OCI-LY3 (cell line): ENCODE data around the gene RANBP9.

Source experiments
- H2AFZ ChIP-seq: fragments of 200-600, 300-600 bp; shearing (Covaris generic); 2 replicates; pipeline ENCODE4 v1.6.0; 2014; ENCODE audit warnings: antibody characterized with exemption, low read depth, low read length
- H3K27ac ChIP-seq: fragments of 200-600, 300-600 bp; sonication (generic); 2 replicates; pipeline ENCODE4 v1.5.1; 2014; ENCODE audit warnings: mild to moderate bottlenecking, low read length, moderate library complexity, mixed read lengths
- H3K27me3 ChIP-seq: fragments of 200-600, 300-600 bp; sonication (generic); 2 replicates; pipeline ENCODE4 v1.6.1; 2014; ENCODE audit warnings: low read depth, low read length, mixed read lengths
- H3K36me3 ChIP-seq: fragments of 200-600, 300-600 bp; sonication (generic); replicated peaks from 2 replicates; pipeline ENCODE3; 2014; ENCODE audit warnings: low read depth, low read length, mixed read lengths
- H3K4me1 ChIP-seq: fragments of 300-600, 200-600 bp; sonication (generic); 2 replicates; pipeline ENCODE4 v1.6.1; 2014; ENCODE audit warnings: low read length, mixed read lengths
- H3K4me2 ChIP-seq: fragments of 200-600, 300-600 bp; sonication (generic); 2 replicates; pipeline ENCODE4 v1.6.1; 2014; ENCODE audit warnings: low read length, mixed read lengths
- H3K4me3 ChIP-seq: fragments of 300-600, 200-600 bp; sonication (generic); 2 replicates; pipeline ENCODE4 v1.5.1; 2014; ENCODE audit warnings: antibody characterized with exemption, mild to moderate bottlenecking, low read length, moderate library complexity
- H3K79me2 ChIP-seq: fragments of 300-600, 200-600 bp; shearing (Covaris generic); 2 replicates; pipeline ENCODE4 v1.6.1; 2014; ENCODE audit warnings: mild to moderate bottlenecking, low read length, mixed read lengths
- H3K9ac ChIP-seq: fragments of 300-600, 200-600 bp; shearing (Covaris generic); 2 replicates; pipeline ENCODE4 v1.6.0; 2014; ENCODE audit warnings: mild to moderate bottlenecking, low read length, moderate library complexity
- H3K9me3 ChIP-seq: fragments of 200-600, 300-600 bp; shearing (Covaris generic); 2 replicates; pipeline ENCODE4 v1.6.1; 2014; ENCODE audit warnings: low read length, mixed read lengths; ENCODE audit not compliant: insufficient read depth
- H4K20me1 ChIP-seq: fragments of 200-600, 300-600 bp; sonication (generic); 2 replicates; pipeline ENCODE4 v1.6.1; 2016; ENCODE audit warnings: low read length, mixed read lengths; ENCODE audit not compliant: insufficient read depth
- EZH2phosphoT487 ChIP-seq: fragments of 200-600 bp; shearing (Covaris generic); IDR thresholded peaks from 2 replicates; pipeline ENCODE4 v1.6.1; 2018; ENCODE audit warnings: antibody characterized with exemption, mixed run types, low read depth
- TF ChIP-seq, protein P1 (sequence below): fragments of 200-600, 300-600 bp; sonication (generic); IDR thresholded peaks from 2 replicates; pipeline ENCODE4 v1.5.1; 2014; ENCODE audit warnings: antibody characterized with exemption, low read length, low read depth

The RANBP9 gene

DNA sequence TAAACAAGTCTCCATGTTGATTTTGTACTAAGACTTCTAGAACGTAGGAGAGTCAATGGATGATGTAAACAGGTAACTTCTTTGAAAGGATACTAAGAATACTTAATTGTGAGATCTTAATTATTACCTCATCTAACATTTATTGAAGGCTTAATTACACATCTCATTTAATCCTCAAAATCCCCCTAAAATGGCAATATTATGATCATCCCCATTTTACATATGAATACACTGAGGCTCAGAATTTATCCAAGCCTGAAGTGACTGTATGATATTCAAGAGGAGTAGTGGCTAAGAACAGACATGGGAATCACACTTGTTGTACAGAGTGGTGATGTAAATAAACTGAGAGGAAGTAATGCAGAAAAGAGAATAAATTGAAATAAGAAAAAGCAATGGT, 73.6 kb downstream of the RANBP9 start:
- H3K9ac ChIP-seq = no peak overlapping the region
- H3K27me3 ChIP-seq = no peaks in the 10 kb centered on the region
- no peak overlapping the region for H3K4me3 ChIP-seq
- no peak overlapping the region for H3K27ac ChIP-seq
- no peaks in the 10 kb centered on the region for H3K9me3 ChIP-seq
- H3K79me2 ChIP-seq = no peaks in the 10 kb centered on the region
- no peaks in the 10 kb centered on the region for H3K4me1 ChIP-seq
- no peaks in the 10 kb centered on the region for H4K20me1 ChIP-seq
- peaks cover 3% of the 10 kb centered on the region for H3K36me3 ChIP-seq
- TF ChIP-seq, protein P1, sequence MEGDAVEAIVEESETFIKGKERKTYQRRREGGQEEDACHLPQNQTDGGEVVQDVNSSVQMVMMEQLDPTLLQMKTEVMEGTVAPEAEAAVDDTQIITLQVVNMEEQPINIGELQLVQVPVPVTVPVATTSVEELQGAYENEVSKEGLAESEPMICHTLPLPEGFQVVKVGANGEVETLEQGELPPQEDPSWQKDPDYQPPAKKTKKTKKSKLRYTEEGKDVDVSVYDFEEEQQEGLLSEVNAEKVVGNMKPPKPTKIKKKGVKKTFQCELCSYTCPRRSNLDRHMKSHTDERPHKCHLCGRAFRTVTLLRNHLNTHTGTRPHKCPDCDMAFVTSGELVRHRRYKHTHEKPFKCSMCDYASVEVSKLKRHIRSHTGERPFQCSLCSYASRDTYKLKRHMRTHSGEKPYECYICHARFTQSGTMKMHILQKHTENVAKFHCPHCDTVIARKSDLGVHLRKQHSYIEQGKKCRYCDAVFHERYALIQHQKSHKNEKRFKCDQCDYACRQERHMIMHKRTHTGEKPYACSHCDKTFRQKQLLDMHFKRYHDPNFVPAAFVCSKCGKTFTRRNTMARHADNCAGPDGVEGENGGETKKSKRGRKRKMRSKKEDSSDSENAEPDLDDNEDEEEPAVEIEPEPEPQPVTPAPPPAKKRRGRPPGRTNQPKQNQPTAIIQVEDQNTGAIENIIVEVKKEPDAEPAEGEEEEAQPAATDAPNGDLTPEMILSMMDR = no peak
- TF ChIP-seq EZH2phosphoT487 = no peak
- H3K4me2 ChIP-seq = no peak overlapping the region
- no peak overlapping the region for H2AFZ ChIP-seq

- no peaks in the 10 kb centered on the region for H3K4me1 ChIP-seq
- H4K20me1 ChIP-seq = no peaks in the 10 kb centered on the region
- H2AFZ ChIP-seq = no peak overlapping the region
- peaks cover 5% of the 10 kb centered on the region for H3K36me3 ChIP-seq
- no peaks in the 10 kb centered on the region for H3K79me2 ChIP-seq
- no peak overlapping the region for H3K4me2 ChIP-seq
- TF ChIP-seq EZH2phosphoT487 = no peak
- TF ChIP-seq, protein P1 = no peak
- H3K9ac ChIP-seq = no peak overlapping the region
- H3K27ac ChIP-seq = no peak overlapping the region
- H3K9me3 ChIP-seq = no peaks in the 10 kb centered on the region
- no peaks in the 10 kb centered on the region for H3K27me3 ChIP-seq
- H3K4me3 ChIP-seq = no peak overlapping the region
These were observed 75.5 kb downstream of the RANBP9 start for GRCh38 chr6:13635948-13636658.

DNA sequence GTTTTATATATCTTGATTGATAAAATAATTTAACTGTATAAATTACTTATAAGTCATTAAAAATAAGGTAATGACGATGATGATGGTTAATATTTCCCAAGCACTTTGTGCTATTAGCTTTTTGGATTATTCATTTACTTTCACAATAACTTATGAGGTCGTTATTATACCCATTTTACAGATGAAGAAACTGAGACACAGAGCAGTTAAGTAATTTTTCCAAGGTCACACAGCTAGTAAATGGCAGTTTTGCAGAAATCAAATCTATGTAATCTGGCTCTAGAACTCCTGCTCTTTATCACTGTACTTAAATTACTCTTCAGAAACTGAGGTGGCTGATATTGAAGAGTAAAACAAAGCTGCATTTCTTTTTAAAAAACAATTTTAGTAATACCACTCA, 78.3 kb downstream of the RANBP9 start:
- no peaks in the 10 kb centered on the region for H3K79me2 ChIP-seq
- H4K20me1 ChIP-seq = no peaks in the 10 kb centered on the region
- TF ChIP-seq, protein P1 = no peak
- no peak for TF ChIP-seq EZH2phosphoT487
- no peak overlapping the region for H3K27ac ChIP-seq
- no peaks in the 10 kb centered on the region for H3K9me3 ChIP-seq
- H3K4me2 ChIP-seq = no peak overlapping the region
- H2AFZ ChIP-seq = no peak overlapping the region
- no peaks in the 10 kb centered on the region for H3K4me1 ChIP-seq
- H3K36me3 ChIP-seq = peaks cover 5% of the 10 kb centered on the region
- H3K27me3 ChIP-seq = no peaks in the 10 kb centered on the region
- H3K4me3 ChIP-seq = no peak overlapping the region
- H3K9ac ChIP-seq = no peak overlapping the region

DNA sequence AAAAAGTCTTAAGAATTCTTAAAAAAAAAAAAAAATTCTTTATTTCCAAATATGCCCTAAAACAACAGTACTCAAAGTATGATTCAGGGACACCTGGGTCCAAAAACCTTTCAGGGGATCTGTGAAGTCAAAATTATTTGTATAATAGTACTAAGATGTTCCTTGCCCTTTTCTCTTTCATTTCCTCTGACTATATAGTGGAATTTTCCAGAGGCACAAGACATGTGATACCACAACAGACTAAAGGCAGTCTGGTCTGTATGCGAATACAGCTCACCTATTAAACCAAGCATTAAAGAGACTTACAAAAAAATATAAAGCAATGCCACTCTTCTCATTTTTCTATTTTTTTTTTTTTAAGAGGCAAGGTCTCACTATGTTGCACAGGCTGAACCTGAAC, 81.1 kb downstream of the RANBP9 start:
- H4K20me1 ChIP-seq = no peaks in the 10 kb centered on the region
- TF ChIP-seq EZH2phosphoT487 = no peak
- TF ChIP-seq, protein P1 = no peak

More for the DNA sequence above, 81.1 kb downstream of the RANBP9 start:
- no peaks in the 10 kb centered on the region for H3K27me3 ChIP-seq
- no peaks in the 10 kb centered on the region for H3K79me2 ChIP-seq
- H3K4me2 ChIP-seq = no peak overlapping the region
- no peak overlapping the region for H3K9ac ChIP-seq
- H3K9me3 ChIP-seq = no peaks in the 10 kb centered on the region
- H2AFZ ChIP-seq = no peak overlapping the region
- no peak overlapping the region for H3K27ac ChIP-seq
- no peak overlapping the region for H3K4me3 ChIP-seq
- H3K36me3 ChIP-seq = peaks cover 10% of the 10 kb centered on the region
- peaks cover 3% of the 10 kb centered on the region; the same call in 1 of the 2 replicates for H3K4me1 ChIP-seq
